Esophagus squamous epithelium (tissue), 5 donors: ENCODE data around the gene OSBPL8. TPM values are rescaled to one million over a fixed set of nuclear protein-coding genes. Genes with fewer than 3 reads are reported as not detected.

Experiments used
- DNase-seq: peaks from one replicate; lab custom pipeline; 2025; lab: John Stamatoyannopoulos, UW
- H3K27ac ChIP-seq, 4 donors: fragments of 200-600 bp; sonication (generic); one replicate each; pipeline ENCODE4 v1.5.1; 2016 to 2019; ENCODE audit warnings: mild to moderate bottlenecking in 1 of 4
- H3K27me3 ChIP-seq, 4 donors: fragments of 200-600 bp; sonication (generic); 1 replicate in 3 of 4; 2 replicates in 1 of 4; pipeline versions ENCODE4 v1.5.1 to v1.6.0; 2017 to 2021; ENCODE audit warnings: antibody characterized with exemption in 1 of 4
- H3K36me3 ChIP-seq, 3 donors: fragments of 200-600 bp; sonication (generic); one replicate each; pipeline ENCODE4 v1.5.1; 2016 to 2019
- H3K4me1 ChIP-seq, 3 donors: fragments of 200-600 bp; sonication (generic); one replicate each; pipeline ENCODE4 v1.5.1; 2017 to 2019
- H3K4me3 ChIP-seq, 4 donors: fragments of 200-600 bp; sonication (generic); 1 replicate in 3 of 4; 2 replicates in 1 of 4; pipeline ENCODE4 v1.5.1; 2016 to 2019; ENCODE audit warnings: mild to moderate bottlenecking in 2 of 4, moderate library complexity in 1 of 4
- H3K9me3 ChIP-seq, 3 donors: fragments of 200-600 bp; sonication (generic); one replicate each; pipeline ENCODE4 v1.5.1; 2016 to 2019
- CTCF ChIP-seq, 6 experiments: fragments of 450-650 bp in 4 of 6; fragments of 200-600 bp in 2 of 6; sonication (generic) in 2 of 6; IDR thresholded peaks; one replicate each; pipeline ENCODE4 v1.5.1; 2016 to 2019; ENCODE audit warnings: antibody characterized with exemption in 6 of 6, mild to moderate bottlenecking in 4 of 6, moderate library complexity in 4 of 6
- POLR2A ChIP-seq, 4 donors: fragments of 450-650 bp; IDR thresholded peaks; one replicate each; pipeline ENCODE4 v1.6.1; 2017; ENCODE audit warnings: antibody characterized with exemption in 4 of 4, mild to moderate bottlenecking in 4 of 4, moderate library complexity in 3 of 4
- WGBS, 2 donors: methylation state at CpG; one replicate each; pipeline ENCODE4 v1.1.5; 2018; 5-methylcytosine and 5-hydroxymethylcytosine counted together
- intact Hi-C: fragments of 100-400 bp; cut with DNase I; formaldehyde crosslinking; loops from one replicate; pipeline ENCODE4 v1.15.0; 2022
- total RNA-seq, 4 donors: library from RNA; depleted of rRNA; stranded (reverse); fragments of >200 nt; gene quantifications; one replicate each; pipeline ENCODE4 v1.1.0, GENCODE V29; 2016
- donor health status: DM: yes; HTN: yes; CAD: no.

Gene OSBPL8
- total RNA-seq, 4 donors from 2014 or later: 30.3 to 60.8 (median 43.0) TPM

GRCh38 chr12:76450690-76451089 lies 108.9 kb downstream of the OSBPL8 start:
- Histone ChIP-seq H3K4me3 (no peak overlapping the region), H3K9me3 (no peaks in the 10 kb centered on the region), H3K36me3 (peaks cover 0 to 14% (median 0%) of the 10 kb centered on the region in 3 donors), H3K27me3 (no peaks in the 10 kb centered on the region), H3K4me1 (peaks cover 0 to 14% (median 4%) of the 10 kb centered on the region in 3 donors), H3K27ac (no peak overlapping the region)
- TF ChIP-seq POLR2A (IDR thresholded peaks at IDR 0.05): no peak
- TF ChIP-seq CTCF (IDR thresholded peaks at IDR 0.05): no peak
- DNase-seq: no peak
- intact Hi-C loops: loop anchor here (10.0 kb wide), 1 partner anchor 96 kb away; no protein-coding TSS in a partner anchor
- WGBS, 2 donors: 45 to 54% methylated on average over 3 of the region's 3 CpGs

- Histone ChIP-seq H3K4me3 (no peak overlapping the region), H3K36me3 (peaks cover 0 to 14% (median 0%) of the 10 kb centered on the region in 3 donors), H3K4me1 (peaks cover 0 to 8% (median 4%) of the 10 kb centered on the region in 3 donors), H3K27ac (no peak overlapping the region), H3K9me3 (no peaks in the 10 kb centered on the region), H3K27me3 (no peaks in the 10 kb centered on the region)
- WGBS, 2 donors: 86 to 91% methylated on average over 3 of the region's 3 CpGs
- intact Hi-C loops: loop anchor here (10.0 kb wide), 1 partner anchor 95 kb away; no protein-coding TSS in a partner anchor
- TF ChIP-seq CTCF (IDR thresholded peaks at IDR 0.05) (no peak), POLR2A (IDR thresholded peaks at IDR 0.05) (no peak)
- no peak for DNase-seq
Observed at GRCh38 chr12:76449993-76450392, 109.6 kb downstream of the OSBPL8 start.

- no peak for TF ChIP-seq POLR2A (IDR thresholded peaks at IDR 0.05)
- TF ChIP-seq CTCF (IDR thresholded peaks at IDR 0.05): no peak
- H3K9me3 ChIP-seq: no peaks in the 10 kb centered on the region
- no peak overlapping the region for H3K4me3 ChIP-seq
- no peak overlapping the region for H3K27ac ChIP-seq
- H3K36me3 ChIP-seq: peaks cover 0 to 14% (median 0%) of the 10 kb centered on the region in 3 donors
- intact Hi-C loops: no loop called here
- 37 to 73% methylated on average over 2 of the region's 2 CpGs for WGBS, 2 donors
- H3K4me1 ChIP-seq: peaks cover 0 to 8% (median 4%) of the 10 kb centered on the region in 3 donors
- DNase-seq: no peak
- H3K27me3 ChIP-seq: no peaks in the 10 kb centered on the region
Observed at GRCh38 chr12:76449583-76449982, 110.0 kb downstream of the OSBPL8 start.

GRCh38 chr12:76449016-76449415 lies 110.6 kb downstream of the OSBPL8 start:
- no peak for TF ChIP-seq CTCF (IDR thresholded peaks at IDR 0.05)
- TF ChIP-seq POLR2A (IDR thresholded peaks at IDR 0.05): no peak
- H3K36me3 ChIP-seq: peaks cover 0 to 14% (median 0%) of the 10 kb centered on the region in 3 donors
- no peak overlapping the region for H3K27ac ChIP-seq
- intact Hi-C loops: no loop called here
- H3K9me3 ChIP-seq: no peaks in the 10 kb centered on the region
- 79 to 90% methylated on average over 1 of the region's 1 CpG for WGBS, 2 donors
- no peaks in the 10 kb centered on the region for H3K27me3 ChIP-seq
- no peak for DNase-seq
- peaks cover 0 to 8% (median 4%) of the 10 kb centered on the region in 3 donors for H3K4me1 ChIP-seq
- H3K4me3 ChIP-seq: no peak overlapping the region

GRCh38 chr12:76446090-76446489 lies 113.5 kb downstream of the OSBPL8 start:
- Histone ChIP-seq H3K4me3 (no peak overlapping the region), H3K36me3 (peaks cover 0 to 14% (median 0%) of the 10 kb centered on the region in 3 donors), H3K9me3 (no peaks in the 10 kb centered on the region), H3K4me1 (peaks cover 0 to 8% (median 4%) of the 10 kb centered on the region in 3 donors), H3K27ac (no peak overlapping the region), H3K27me3 (no peaks in the 10 kb centered on the region)
- DNase-seq: no peak
- WGBS, 2 donors: 88 to 92% methylated on average over 1 of the region's 1 CpG
- intact Hi-C loops: no loop called here
- TF ChIP-seq CTCF (IDR thresholded peaks at IDR 0.05): no peak
- TF ChIP-seq POLR2A (IDR thresholded peaks at IDR 0.05): no peak
